ENCODE measurements around the gene PCBP2.
"Not testable (repeated sequence)": the region's sequence is repeated elsewhere in the genome, so short reads cannot be mapped to it uniquely, and the experiment has no call there.

Gene PCBP2

DNA sequence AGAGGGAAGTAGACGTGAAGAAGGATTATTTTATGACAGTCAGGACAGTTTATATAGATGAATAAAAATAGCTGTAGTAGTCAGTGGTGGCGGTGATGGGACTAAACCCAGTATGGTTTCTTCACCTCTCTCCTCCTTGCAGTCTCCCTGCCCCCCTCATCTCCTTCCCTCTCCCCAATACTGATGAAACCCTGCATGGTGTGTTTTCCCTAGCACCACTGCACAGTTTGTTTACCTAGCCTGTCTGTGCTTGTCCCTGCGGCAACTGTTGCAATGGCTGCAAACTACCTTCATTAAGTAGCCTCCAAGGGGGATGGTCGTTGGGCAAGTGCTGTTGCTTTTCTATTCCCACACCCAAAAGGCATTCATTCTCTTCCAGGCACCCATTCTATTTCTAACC is 14.7 kb downstream of the PCBP2 start:
- H3K4me3 ChIP-seq: no peak overlapping the region
- peak overlapping the region in 1 of 21 experiments; percentile 29 for H3K27ac ChIP-seq

DNA sequence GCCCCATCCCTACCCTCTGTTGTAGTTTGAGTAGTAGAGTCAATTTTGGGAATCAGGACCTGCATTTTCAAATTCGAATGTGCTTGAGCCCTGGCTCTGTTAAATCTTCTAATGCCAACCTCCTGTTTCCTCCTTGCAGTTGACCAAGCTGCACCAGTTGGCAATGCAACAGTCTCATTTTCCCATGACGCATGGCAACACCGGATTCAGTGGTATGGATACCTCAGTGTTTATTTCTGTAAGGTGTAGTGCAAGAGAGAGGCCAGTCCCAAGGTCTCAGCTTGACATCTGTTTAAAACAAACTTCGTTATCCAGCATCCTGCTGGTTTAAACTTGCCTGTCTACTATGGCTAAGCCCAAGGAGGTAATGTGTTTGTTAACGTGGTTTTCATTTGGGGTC is 15.2 kb downstream of the PCBP2 start:
- peak overlapping the region in 1 of 21 experiments; percentile 10 for H3K27ac ChIP-seq

DNA sequence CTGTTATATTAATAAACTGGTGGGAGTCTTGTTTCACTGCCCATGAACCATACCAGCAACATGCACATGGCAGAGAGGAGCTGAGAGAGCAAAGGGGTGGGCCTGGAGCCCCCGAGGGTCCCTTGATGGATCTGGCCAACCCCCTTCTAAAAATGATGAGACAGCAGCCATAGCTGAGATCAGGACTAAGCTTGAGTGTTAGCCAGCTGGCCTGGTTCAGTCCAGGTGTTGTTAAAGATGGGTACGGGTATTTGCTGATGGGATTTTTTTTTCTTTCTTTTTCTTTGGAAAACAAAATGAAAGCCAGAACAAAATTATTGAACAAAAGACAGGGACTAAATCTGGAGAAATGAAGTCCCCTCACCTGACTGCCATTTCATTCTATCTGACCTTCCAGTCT is 16.0 kb downstream of the PCBP2 start:
- no peak overlapping the region for H3K4me3 ChIP-seq
- peak overlapping the region in 1 of 21 experiments; percentile 10 for H3K27ac ChIP-seq

More for the DNA sequence above, 15.2 kb downstream of the PCBP2 start:
- no peak overlapping the region for H3K4me3 ChIP-seq

DNA sequence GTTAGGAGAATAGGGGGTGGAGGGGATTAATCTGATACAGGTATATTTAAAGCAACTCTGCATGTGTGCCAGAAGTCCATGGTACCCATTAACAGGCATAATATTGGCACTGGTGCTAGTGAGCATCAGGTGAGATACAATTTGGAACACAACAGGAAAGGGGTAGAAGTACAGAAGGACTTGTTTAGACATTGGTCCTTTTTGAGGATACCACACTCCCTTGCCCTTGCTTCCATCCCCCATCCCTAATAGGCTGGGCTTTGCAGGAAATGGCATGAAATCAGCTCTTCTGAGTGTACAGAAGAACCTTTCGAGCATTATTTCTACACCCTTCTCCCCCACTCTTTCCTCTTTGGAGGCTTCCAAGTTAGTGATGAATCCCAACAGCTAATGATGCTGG is 16.4 kb downstream of the PCBP2 start:
- H3K4me3 ChIP-seq: no peak overlapping the region
- H3K27ac ChIP-seq: no peak overlapping the region

DNA sequence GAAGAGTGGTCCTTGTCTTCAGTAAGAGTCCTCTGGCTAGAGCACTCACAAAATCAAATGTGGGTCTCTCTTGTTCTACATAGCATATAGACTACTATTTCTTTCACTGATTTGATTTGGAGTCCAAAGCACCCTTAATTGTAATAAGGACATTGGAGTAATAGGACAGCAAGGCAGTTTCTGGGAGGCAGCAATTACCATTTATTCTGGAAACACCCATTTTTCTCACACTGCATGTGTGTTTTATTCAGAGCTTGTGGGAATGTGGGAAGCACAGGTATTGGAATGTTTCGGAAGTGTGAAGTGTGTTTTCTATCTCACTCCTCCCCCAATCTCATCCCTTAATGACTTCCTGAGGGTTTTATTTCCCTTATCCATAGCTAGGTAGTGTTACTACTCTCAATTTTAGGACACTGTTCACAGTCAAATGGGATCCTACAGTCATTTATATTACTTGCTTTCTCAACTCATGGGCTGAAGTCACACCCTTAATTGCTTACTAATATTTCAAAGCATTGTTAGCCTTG is 20.2 kb downstream of the PCBP2 start:
- no peak overlapping the region for H3K27ac ChIP-seq
- H3K4me3 ChIP-seq: no peak overlapping the region

DNA sequence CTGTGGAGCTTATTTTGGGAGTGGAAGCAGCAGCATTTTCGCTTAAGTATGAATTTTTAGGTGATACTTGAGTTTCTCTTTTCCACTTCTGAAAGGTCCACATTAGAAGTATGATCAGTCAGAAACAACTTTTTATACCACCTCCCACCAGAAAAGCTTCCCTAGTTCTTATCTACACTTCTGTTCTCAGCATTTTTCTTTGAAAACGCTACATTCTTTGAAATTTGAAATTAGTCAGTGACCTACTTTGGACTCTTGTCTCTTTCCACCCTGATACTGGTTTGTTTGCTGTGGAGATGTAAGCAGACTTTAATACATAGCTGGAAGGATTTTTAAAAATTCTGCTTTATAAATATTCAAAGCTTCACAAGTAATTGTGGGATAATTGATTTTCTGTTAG is 22.2 kb downstream of the PCBP2 start:
- Histone ChIP-seq H3K27ac (peak overlapping the region in 2 of 21 experiments; percentile 11 to 30), H3K4me3 (no peak overlapping the region)

DNA sequence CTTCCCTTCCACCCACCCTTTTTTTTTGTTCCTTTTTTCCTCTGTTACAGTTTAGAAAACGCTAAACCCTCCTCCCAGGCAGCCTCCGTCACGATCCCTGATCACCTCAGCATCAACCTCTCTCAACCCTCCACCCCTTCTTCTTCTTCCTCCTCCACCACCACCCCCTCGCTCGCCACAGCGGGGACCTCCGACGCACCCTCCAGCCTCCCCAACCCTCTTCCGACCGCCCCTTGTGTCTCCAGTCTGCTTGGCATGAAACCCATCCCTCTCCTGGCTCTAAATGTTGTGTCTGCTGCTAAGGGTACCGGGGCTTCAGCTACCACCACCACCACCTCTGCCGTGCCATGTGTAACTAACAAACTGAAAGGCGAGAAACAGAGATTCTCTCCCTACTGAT is 22.9 kb downstream of the PCBP2 start:
- Histone ChIP-seq H3K4me3 (no peak overlapping the region), H3K27ac (peak overlapping the region in 1 of 21 experiments; percentile 30)

DNA sequence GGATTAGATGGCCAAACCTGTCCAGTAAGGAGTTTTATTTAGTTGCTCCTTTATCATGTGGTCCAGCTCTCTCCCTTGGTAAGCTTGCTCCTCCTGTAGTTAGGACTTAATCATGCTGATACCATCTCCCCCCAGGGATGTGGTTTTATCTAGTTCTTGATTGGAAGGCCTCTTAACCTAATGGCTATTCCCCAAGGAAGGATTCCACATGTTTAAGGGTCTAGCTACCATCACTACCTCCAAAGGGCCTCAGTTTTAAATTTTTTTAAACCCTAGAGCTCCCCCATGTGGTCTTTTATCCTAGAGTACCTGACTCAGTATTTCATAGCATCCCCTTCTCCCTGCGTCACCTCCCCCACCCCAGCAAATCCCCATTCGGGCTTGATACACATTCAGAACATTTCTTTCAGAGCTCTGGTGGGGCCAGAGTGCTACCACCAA is 24.9 kb downstream of the PCBP2 start:
- no peak overlapping the region for H3K4me3 ChIP-seq
- H3K27ac ChIP-seq: no peak overlapping the region

DNA sequence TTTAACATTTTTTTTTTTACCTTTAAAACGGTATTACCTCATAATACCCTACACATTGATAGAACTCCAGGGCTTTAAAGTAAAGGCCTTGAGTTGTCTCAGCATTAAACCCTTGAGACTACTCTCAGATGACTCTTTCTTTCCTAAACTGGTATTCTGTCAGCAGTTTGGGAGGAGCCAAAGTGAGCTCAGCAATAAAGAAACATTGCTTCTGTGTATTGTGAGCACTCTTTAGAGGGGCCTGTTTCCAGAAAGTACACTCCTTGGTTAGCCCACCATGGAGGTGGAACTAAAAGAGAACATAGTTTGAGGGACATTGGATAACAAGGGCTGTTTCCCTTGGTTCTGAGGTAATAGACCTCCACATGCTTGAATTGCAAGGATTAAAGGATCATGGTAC is 27.0 kb downstream of the PCBP2 start:
- H3K27ac ChIP-seq: peak overlapping the region in 1 of 21 experiments; percentile 5
- no peak overlapping the region for H3K4me3 ChIP-seq

DNA sequence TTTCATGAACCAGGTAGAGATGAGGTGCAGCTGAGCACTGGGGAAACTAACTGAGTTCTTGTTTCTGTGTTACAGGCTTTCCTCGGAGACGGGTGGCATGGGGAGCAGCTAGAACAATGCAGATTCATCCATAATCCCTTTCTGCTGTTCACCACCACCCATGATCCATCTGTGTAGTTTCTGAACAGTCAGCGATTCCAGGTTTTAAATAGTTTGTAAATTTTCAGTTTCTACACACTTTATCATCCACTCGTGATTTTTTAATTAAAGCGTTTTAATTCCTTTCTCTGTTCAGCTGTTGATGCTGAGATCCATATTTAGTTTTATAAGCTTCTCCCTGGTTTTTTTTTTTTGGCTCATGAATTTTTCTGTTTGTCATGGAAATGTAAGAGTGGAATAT is 27.4 kb downstream of the PCBP2 start:
- H3K4me3 ChIP-seq: no peak overlapping the region
- no peak overlapping the region for H3K27ac ChIP-seq

DNA sequence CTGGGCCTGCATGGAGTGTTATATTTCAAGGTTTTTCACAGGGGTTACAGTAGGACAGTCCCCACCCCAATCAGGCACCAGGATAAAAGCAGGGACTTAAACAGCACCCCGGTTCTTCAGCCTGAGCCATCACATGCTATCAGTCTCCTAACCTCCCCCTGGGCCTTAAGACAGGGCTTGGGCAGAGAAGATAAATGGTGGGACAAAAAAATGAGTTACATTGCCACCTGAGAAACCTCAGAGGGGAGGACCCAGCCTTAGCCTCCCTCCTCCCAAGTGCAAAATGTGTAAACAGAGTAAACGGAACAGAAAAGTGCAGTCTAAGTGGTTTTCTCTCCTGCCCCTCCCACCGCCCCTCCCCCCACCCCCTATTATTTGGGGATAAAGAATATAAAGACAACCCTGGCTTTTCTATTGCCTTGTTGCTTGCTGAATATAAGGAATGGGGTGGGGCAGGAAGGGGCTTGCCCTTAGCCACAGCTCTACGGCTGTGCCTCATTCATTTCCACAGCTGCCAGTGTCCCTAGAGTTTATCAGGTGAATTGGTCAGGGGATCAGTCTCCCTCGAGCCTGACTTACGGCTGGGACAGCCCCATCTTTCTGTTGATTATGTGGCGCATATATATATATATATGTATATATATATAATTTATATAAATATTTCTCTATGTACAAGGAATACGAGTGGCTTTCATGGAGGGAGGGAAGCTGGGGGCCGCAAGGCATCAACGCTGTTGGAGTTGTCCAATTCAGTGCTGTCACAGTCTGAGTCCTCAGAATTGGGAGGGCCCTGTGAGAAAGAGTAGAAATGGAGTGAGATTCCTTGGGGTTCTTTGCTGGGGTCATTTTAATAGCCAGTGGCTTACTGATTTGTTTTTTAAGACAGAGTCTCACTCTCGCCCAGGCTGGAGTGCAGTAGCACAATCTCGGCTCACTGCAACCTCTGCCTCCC is 28.9 kb downstream of the PCBP2 start:
- H3K4me3 ChIP-seq: no peak overlapping the region
- peak overlapping the region in 2 of 21 experiments; percentile 40 to 56 for H3K27ac ChIP-seq

DNA sequence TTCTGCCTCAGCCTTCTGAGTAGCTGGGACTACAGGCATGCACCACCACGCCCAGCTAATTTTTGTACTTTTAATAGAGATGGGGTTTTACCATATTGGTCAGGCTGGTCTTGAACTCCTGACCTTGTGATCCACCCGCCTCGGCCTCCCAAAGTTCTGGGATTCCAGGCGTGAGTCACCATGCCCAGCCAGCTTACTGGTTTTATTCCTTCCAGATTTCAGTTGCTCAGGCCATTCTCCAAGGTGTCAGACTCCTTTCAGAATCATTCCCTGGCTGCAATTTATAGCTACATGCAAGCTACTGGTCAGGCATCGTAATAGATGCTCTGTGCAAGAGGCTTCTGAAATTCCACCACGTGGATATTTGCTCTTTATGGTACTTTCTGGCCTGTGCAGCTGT is 29.6 kb downstream of the PCBP2 start:
- H3K27ac ChIP-seq: peak overlapping the region in 1 of 21 experiments; percentile 56
- H3K4me3 ChIP-seq: not testable (repeated sequence)

DNA sequence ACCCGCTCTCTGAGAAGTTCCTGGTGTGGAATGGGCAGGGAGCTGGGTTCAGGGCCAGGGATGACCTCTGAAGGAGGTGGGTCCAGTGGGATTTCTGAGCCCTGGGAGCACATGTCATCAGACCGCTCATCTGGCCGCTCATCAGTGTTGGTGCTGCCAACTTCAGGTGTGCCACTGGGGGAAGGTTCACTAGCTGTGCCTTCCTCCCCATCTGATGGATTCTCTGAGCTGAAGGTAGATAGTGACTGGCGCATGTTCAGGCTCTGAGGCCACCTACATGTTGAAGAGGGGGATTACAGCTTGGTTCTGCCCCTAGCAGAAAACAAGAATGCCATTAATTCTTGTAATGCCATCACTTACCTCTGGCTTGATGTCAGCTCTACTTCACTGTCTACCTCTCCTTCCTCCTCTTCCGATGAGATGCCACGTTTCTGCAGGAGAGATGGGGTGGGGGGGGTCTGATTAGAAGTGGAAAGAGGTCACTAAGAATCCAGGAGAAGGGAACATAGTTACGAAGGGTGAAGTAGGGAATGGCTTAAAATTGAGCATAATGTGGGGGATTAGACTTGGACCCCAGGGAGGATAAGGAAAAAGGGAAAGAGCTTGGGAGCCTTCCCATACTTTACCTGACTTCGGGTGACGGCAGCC is 30.2 kb downstream of the PCBP2 start:
- H3K4me3 ChIP-seq: no peak overlapping the region

DNA sequence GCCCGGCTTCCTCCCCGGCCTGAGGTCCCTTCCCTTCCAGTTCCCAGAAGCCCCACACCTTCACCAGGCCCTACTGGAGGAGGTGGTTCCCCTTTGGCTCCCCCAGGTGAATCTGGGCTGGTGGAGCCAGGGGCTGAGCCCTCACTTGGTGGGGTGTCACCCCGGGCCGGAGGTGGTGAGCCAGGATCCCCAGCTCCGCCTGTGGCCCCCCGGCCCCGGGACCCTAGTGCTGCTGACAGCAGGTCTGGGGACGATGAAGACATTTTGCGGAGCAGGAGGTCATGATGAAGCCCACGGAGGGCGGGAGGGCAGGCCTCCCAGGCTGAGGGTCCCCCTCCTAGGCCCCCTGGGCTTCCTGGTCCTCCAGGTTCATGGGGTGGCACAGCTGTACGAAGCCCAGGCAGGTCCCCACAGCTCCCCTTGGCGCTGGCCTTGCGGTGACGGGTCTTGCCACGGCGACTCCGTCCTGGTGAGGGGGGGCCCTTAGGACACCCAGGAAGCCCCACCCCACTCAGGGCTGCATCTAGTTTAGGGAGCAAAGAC is 30.8 kb downstream of the PCBP2 start:
- H3K4me3 ChIP-seq: no peak overlapping the region
- peak overlapping the region in 4 of 21 experiments; percentile 5 to 69 (median 44) for H3K27ac ChIP-seq

More for the DNA sequence above, 30.2 kb downstream of the PCBP2 start:
- peak overlapping the region in 2 of 21 experiments; percentile 57 to 69 for H3K27ac ChIP-seq

DNA sequence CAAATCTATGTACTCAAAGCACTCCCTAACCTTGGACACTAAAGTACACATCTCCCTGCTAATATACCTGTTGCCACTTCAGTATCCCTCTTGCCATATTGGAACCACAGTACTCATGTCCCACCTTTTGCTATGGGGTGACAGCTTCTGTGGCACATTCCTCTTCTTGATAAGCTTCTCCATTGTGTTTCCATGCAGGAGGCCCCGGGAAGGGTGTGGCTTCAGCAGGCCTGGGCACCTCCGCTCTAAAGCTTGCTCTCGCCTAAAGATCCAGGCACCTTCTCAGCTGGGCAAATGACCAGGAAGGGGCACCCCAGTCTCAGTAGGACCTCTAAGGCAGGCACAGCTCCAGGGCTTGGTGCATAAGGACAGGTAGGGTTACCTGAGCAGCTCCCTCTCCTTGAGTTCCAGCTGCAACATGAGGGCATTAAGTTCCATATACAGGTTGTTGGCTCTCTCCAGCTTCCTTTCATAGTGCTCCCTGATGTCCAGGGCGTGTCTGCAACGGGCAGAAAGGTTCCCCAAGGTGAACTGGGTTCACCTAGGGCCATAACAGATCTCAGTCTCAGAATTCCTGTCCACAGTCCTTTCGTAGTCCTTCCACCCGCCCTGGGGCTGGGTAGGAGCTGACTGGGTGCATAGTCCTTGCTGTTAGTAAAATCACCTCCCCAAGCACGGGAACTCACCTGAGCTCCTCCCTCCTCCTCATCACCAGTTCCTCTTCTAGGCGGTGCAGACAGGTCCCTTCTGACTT is 31.5 kb downstream of the PCBP2 start:
- peak overlapping the region in 2 of 21 experiments; percentile 29 to 69 for H3K27ac ChIP-seq
- H3K4me3 ChIP-seq: no peak overlapping the region

DNA sequence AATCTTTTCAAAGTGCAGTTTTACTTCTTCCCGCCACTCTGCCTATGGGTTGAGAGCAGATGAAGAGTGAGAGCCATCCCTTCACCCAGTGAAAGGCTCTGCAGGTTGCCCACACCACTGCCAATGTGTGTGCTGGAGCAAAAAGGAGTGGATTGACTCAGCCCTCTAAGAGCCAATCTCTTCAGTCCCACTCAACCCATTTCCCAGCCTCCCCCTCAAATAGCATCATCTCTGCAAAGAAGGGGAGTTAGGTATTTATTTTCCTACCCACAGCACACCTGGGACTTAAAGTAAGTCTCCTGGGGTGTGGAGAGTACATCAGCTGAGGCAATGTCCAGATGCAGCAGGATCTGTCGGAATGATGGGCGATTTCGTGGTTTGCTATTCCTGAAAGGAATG is 32.1 kb downstream of the PCBP2 start:
- Histone ChIP-seq H3K27ac (peak overlapping the region in 1 of 21 experiments; percentile 20), H3K4me3 (no peak overlapping the region)

DNA sequence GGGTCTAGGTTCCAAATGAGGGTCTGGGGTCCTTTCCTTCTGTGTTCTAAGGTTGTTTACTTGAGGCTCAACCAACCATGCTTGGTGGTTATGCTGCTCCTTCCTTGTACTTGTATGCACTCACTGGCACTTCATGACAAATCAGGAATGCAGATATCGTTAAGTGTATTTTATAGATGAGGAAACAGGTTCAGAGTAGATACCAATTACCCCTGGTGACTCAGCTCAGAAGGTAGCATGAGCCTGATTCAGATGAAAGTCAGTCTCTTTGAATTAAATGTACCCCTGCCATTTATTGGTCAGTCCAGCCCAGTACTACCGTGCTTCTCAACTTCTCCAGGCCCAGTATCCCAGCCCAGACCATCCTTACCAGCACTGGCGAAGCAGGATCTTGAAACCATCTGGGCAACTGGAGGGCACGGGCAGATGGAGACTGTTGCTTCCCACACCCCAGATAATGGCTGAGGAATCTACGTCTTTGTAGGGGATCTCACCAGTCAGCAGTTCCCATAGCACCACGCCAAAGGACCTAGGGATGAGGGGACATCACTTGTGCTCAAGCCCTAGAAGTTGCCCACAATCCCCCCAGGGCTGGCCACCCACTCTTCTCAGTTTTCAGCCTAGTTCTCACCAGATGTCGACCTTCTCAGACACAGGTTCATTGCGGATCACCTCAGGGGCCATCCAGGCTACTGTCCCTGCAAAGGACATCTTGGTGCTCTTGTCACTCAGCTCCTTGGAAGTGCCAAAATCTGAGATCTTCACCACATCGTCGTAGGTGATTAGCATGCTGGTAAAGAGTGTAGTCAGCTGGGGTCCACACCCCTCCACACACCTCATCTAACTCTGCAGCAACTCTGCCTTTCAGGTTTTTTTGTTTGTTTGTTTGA is 33.0 kb downstream of the PCBP2 start:
- H3K4me3 ChIP-seq: no peak overlapping the region
- H3K27ac ChIP-seq: peak overlapping the region in 1 of 21 experiments; percentile 20

DNA sequence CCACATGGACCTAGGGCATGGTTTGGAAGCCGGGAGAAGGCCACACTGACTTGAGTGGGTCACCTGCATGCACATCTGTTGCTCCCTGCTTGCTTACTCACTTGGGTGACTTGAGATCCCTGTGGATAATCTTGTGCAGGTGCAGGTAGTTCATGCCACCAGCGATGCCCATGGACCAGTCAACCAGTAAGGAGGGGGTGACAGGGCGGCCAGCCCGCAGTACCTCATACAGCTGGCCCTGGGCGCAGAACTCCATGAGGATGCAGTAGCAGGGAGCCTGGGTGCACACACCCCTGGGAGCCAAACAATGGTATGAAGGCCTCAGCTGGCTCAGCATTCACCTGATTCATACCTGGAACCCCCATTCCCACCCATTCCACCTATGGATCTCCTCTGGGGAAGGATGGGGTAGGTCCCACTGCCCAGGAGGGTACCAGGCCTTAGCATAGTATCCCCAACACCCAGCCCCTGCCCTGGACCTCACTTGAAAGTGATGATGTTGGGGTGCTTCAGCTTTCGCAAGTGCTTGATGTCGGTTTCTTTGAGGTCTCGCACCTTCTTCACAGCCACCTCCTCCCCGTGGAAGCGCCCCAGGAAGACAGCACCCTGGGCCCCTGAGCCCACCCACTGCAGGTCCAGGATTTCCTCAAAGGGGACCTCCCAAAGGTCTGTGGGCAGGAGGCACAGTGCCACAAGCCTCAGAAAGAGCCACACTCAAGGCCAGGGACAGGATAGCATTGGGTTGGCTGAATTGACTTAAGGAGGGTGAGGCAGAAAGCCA is 34.2 kb downstream of the PCBP2 start:
- peak overlapping the region in 1 of 21 experiments; percentile 12 for H3K27ac ChIP-seq
- H3K4me3 ChIP-seq: no peak overlapping the region

Data from skin epidermis (tissue), 12 donors.